Measurements from ENCODE around the gene KIF13A. TPM values are rescaled to one million over a fixed set of nuclear protein-coding genes. Genes with fewer than 3 reads are reported as not detected.

Gene KIF13A
- total and polyA plus RNA-seq, 10 of the 15 experiments (the other 5 are each of a cell fraction or from before 2014, with no cell fraction given), result 0.02 to 0.26 (median 0.13) TPM; not detected in 2

GRCh38 chr6:17877196-17877894 is 110.1 kb downstream of the KIF13A start:
- Histone ChIP-seq H3K9me3 (replicated peaks; ENCODE audit: control insufficient read depth, insufficient read depth, low read length) (no peaks in the 10 kb centered on the region; the same call in 2 of the 3 replicates), H4K20me1 (ENCODE audit: control insufficient read depth, insufficient read depth) (no peaks in the 10 kb centered on the region), H3K36me3 (ENCODE audit: control insufficient read depth in 2 of 2, insufficient read depth in 2 of 2, low read length in 1 of 2) (no peaks in the 10 kb centered on the region), H3K4me3 (no peak overlapping the region), H3K27ac (ENCODE audit: control insufficient read depth, insufficient read depth) (no peak overlapping the region), H3K79me2 (ENCODE audit: control insufficient read depth, insufficient read depth, low read length) (no peaks in the 10 kb centered on the region), H3K27me3 (replicated peaks in 1 of 2; ENCODE audit: control insufficient read depth in 2 of 2, insufficient read depth in 2 of 2, low read length in 1 of 2) (no peaks in the 10 kb centered on the region; a peak in 1 of 4 replicates), H3K4me1 (ENCODE audit: control insufficient read depth, insufficient read depth, low read length) (no peaks in the 10 kb centered on the region), H2AFZ (ENCODE audit: control insufficient read depth, low read depth, low read length) (no peak overlapping the region), H3K9ac (ENCODE audit: control insufficient read depth, insufficient read depth, low read length) (no peak overlapping the region), H3K4me2 (ENCODE audit: control insufficient read depth, insufficient read depth) (no peak overlapping the region)
- ChIA-PET SMC1A (ENCODE audit: uncharacterized antibody, unreplicated experiment) (no interaction called here), RAD21 (ENCODE audit: unreplicated experiment) (no interaction called here), CTCF (no interaction called here), POLR2A (no interaction called here)
- intact Hi-C loops (cut with micrococcal nuclease; ENCODE audit: unreplicated experiment), result no loop called here
- BruUV-seq (replicated peaks), result no TSS peak
- TF ChIP-seq MYC (IDR thresholded peaks at IDR 0.05; ENCODE audit: insufficient read depth, insufficient read length, insufficient replicate concordance, low read length, severe bottlenecking) (no peak), FOS (IDR thresholded peaks at IDR 0.05; ENCODE audit: borderline replicate concordance, extremely low read depth, insufficient read length) (no peak), MEF2B (IDR thresholded peaks at IDR 0.05; ENCODE audit: partially characterized antibody, poor library complexity, severe bottlenecking) (no peak), BRCA1 (IDR thresholded peaks at IDR 0.05; ENCODE audit: low read depth, low read length) (no peak), SKIL (IDR thresholded peaks at IDR 0.05; ENCODE audit: low read depth, poor library complexity, severe bottlenecking) (no peak), ZBED1 (IDR thresholded peaks at IDR 0.05; ENCODE audit: borderline replicate concordance) (no peak)
- TF ChIP-seq, protein P1, sequence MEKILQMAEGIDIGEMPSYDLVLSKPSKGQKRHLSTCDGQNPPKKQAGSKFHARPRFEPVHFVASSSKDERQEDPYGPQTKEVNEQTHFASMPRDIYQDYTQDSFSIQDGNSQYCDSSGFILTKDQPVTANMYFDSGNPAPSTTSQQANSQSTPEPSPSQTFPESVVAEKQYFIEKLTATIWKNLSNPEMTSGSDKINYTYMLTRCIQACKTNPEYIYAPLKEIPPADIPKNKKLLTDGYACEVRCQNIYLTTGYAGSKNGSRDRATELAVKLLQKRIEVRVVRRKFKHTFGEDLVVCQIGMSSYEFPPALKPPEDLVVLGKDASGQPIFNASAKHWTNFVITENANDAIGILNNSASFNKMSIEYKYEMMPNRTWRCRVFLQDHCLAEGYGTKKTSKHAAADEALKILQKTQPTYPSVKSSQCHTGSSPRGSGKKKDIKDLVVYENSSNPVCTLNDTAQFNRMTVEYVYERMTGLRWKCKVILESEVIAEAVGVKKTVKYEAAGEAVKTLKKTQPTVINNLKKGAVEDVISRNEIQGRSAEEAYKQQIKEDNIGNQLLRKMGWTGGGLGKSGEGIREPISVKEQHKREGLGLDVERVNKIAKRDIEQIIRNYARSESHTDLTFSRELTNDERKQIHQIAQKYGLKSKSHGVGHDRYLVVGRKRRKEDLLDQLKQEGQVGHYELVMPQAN (conservative IDR thresholded peaks at IDR 0.05), result no peak
- ATAC-seq (no peak), DNase-seq (ENCODE audit: low read depth, low spot score) (no peak), FAIRE-seq (no peak)
- in situ Hi-C loops (cut with MboI), result no loop called here
- WGBS (ENCODE audit: insufficient coverage, insufficient replicate concordance, low lambda C conversion rate, missing lambda C conversion rate), result 43% methylated on average over 6 of the region's 6 CpGs

Data from GM12878 (cell line).